Ishikawa (cell line): Measurements from ENCODE around the gene SHQ1.

Experiments
- CEBPB ChIP-seq: IDR thresholded peaks from 2 replicates; pipeline ENCODE4 v1.6.1; 2012
- CREB1 ChIP-seq: IDR thresholded peaks from 2 replicates; pipeline ENCODE4 v1.6.1; 2012; ENCODE audit warnings: low read depth
- EGR1 ChIP-seq: IDR thresholded peaks from 2 replicates; pipeline ENCODE4 v1.6.1; 2012
- EP300 ChIP-seq: IDR thresholded peaks from 2 replicates; pipeline ENCODE4 v1.6.1; 2012; ENCODE audit warnings: borderline replicate concordance
- FOXM1 ChIP-seq: IDR thresholded peaks from 2 replicates; pipeline ENCODE4 v1.6.1; 2012; ENCODE audit warnings: low read depth, borderline replicate concordance
- NFIC ChIP-seq: IDR thresholded peaks from 2 replicates; pipeline ENCODE4 v1.6.1; 2012
- RAD21 ChIP-seq: IDR thresholded peaks from 2 replicates; pipeline ENCODE4 v1.6.1; 2012; ENCODE audit warnings: low read depth
- TAF1 ChIP-seq: IDR thresholded peaks from 2 replicates; pipeline ENCODE4 v1.6.1; 2012; ENCODE audit warnings: low read depth, mild to moderate bottlenecking
- TCF12 ChIP-seq: IDR thresholded peaks from 2 replicates; pipeline ENCODE4 v1.6.1; 2012; ENCODE audit warnings: low read depth
- TEAD4 ChIP-seq: IDR thresholded peaks from 2 replicates; pipeline ENCODE4 v1.6.1; 2012
- YY1 ChIP-seq: IDR thresholded peaks from 2 replicates; pipeline ENCODE4 v1.6.1; 2012; ENCODE audit warnings: low read depth
- ZBTB7A ChIP-seq: IDR thresholded peaks from 2 replicates; pipeline ENCODE4 v1.6.1; 2012; ENCODE audit warnings: low read depth
- TF ChIP-seq, protein P1 (sequence below): IDR thresholded peaks from 2 replicates; pipeline ENCODE4 v1.6.1; 2012; ENCODE audit warnings: low read depth, mild to moderate bottlenecking
- TF ChIP-seq, protein P2 (sequence below): IDR thresholded peaks from 2 replicates; pipeline ENCODE4 v1.6.1; 2012
- TF ChIP-seq, protein P3 (sequence below): IDR thresholded peaks from 2 replicates; pipeline ENCODE4 v1.6.1; 2012

The SHQ1 gene

DNA sequence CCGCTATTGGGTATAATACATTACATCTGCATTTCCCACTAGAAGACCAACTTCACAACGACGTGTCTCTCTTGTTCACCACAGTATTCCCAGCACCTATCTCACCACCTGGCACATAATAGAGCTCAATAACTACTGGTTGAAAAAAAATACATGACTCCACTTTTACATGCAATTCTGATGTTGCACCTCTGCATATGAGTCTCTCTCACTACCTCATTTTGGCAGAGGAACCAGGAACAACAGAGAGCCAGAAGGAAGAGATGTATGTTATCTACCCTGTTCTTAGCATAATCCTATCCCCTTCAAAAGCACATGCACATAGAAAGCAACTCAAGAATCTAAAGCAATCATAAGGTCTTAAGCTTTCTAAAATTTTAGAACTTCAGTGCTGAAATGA, 61.6 kb downstream of the SHQ1 start:
- TF ChIP-seq CEBPB (no peak), YY1 (no peak), EGR1 (no peak), CREB1 (no peak), ZBTB7A (no peak), TAF1 (no peak), EP300 (no peak), TEAD4 (no peak), NFIC (no peak), FOXM1 (no peak)
- TF ChIP-seq, protein P1, sequence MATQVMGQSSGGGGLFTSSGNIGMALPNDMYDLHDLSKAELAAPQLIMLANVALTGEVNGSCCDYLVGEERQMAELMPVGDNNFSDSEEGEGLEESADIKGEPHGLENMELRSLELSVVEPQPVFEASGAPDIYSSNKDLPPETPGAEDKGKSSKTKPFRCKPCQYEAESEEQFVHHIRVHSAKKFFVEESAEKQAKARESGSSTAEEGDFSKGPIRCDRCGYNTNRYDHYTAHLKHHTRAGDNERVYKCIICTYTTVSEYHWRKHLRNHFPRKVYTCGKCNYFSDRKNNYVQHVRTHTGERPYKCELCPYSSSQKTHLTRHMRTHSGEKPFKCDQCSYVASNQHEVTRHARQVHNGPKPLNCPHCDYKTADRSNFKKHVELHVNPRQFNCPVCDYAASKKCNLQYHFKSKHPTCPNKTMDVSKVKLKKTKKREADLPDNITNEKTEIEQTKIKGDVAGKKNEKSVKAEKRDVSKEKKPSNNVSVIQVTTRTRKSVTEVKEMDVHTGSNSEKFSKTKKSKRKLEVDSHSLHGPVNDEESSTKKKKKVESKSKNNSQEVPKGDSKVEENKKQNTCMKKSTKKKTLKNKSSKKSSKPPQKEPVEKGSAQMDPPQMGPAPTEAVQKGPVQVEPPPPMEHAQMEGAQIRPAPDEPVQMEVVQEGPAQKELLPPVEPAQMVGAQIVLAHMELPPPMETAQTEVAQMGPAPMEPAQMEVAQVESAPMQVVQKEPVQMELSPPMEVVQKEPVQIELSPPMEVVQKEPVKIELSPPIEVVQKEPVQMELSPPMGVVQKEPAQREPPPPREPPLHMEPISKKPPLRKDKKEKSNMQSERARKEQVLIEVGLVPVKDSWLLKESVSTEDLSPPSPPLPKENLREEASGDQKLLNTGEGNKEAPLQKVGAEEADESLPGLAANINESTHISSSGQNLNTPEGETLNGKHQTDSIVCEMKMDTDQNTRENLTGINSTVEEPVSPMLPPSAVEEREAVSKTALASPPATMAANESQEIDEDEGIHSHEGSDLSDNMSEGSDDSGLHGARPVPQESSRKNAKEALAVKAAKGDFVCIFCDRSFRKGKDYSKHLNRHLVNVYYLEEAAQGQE = no peak
- TF ChIP-seq, protein P2, sequence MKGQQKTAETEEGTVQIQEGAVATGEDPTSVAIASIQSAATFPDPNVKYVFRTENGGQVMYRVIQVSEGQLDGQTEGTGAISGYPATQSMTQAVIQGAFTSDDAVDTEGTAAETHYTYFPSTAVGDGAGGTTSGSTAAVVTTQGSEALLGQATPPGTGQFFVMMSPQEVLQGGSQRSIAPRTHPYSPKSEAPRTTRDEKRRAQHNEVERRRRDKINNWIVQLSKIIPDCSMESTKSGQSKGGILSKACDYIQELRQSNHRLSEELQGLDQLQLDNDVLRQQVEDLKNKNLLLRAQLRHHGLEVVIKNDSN = no peak

DNA sequence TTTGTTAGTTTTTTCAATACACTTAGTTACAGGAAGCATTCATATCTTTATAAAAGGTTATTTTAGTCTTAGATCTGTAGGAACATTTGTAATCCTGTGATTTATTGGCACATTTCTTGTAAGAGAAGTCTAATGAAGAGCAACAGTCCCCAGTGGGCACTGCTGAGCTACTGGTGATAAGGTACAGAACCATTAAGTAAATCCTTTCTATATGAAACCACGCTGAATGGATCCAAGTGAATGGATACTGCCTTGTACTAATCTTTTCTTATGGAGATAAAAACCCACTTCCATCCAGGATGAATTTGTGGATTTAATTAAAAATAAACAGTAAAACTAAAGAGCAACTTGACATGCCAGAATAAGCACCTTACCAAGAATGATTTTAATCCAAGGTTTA, 64.0 kb downstream of the SHQ1 start:
- TF ChIP-seq YY1 (no peak), FOXM1 (no peak), TEAD4 (no peak), EGR1 (no peak), CREB1 (no peak), EP300 (no peak), TCF12 (no peak), RAD21 (no peak), NFIC (no peak), CEBPB (no peak), TAF1 (no peak), ZBTB7A (no peak)
- TF ChIP-seq, protein P2 = no peak
- TF ChIP-seq, protein P1 = no peak
- TF ChIP-seq, protein P3, sequence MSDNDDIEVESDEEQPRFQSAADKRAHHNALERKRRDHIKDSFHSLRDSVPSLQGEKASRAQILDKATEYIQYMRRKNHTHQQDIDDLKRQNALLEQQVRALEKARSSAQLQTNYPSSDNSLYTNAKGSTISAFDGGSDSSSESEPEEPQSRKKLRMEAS = no peak

DNA sequence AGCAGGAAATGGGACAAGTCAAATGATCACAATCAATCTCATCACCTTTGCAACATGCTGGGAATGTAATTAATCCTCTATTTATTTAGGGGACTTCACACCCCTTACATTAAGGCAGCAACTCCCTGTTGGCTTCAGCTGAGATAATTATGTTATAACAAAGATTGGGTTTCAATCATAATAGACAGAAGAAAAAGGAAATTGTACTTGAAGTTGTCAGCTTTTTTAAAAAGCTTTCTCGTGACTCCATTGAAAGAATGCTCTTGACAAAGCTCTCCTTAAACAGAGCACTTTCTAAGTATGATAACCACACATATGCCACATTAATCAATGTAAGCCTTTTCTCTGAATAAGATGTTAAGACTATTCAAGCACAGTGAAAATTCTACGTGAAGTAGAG, 65.7 kb downstream of the SHQ1 start:
- TF ChIP-seq TEAD4 (no peak), EGR1 (no peak), FOXM1 (no peak), NFIC (no peak), RAD21 (no peak), YY1 (no peak), TAF1 (no peak), ZBTB7A (no peak), EP300 (no peak), CREB1 (no peak), CEBPB (no peak), TCF12 (no peak)
- TF ChIP-seq, protein P2 = no peak
- TF ChIP-seq, protein P1 = no peak
- TF ChIP-seq, protein P3 = no peak

DNA sequence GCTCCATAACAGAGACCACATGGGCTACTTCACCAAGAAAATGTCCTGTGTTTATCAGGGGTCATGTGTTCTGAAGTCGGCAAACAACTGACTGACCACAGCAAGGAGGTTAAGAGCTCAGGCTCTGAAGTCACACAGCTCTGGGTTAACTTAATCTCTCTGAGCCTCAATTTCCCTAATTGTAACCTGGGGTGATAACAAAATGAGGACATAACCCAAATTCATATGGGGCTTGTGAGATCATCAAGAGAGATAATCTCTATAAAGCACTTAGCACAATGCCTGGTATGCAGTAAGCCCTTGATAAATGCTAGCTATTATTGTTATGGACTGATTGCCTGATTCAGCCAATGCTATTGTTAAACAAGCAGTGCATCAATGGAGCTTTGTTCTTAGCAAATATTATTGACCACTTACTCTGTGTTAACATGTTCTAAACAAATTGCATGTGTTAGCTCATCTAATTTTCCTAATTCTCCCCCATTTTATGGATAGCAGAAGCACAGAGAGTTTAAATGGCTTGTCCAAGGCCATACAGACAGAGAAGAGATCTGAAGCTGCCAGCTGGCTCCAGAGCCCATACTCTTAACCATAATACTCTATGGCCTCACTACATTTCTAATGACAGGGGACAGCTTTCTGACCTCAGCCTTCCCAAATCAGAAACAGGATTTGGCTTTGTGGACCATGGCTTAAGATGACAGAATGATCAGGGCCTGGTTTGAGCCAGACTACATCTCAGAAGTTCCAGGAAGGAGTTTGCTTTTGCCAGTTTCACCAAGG, 78.3 kb downstream of the SHQ1 start:
- TF ChIP-seq CEBPB = no peak
- TF ChIP-seq, protein P2 = no peak
- TF ChIP-seq TCF12 = no peak
- no peak for TF ChIP-seq TAF1
- no peak for TF ChIP-seq EGR1
- TF ChIP-seq NFIC = no peak
- TF ChIP-seq TEAD4 = no peak
- TF ChIP-seq, protein P1 = no peak
- no peak for TF ChIP-seq FOXM1
- TF ChIP-seq CREB1 = no peak
- TF ChIP-seq EP300 = no peak
- no peak for TF ChIP-seq ZBTB7A
- no peak for TF ChIP-seq RAD21
- TF ChIP-seq, protein P3 = no peak
- TF ChIP-seq YY1 = no peak
